ACC112 (cell line): ENCODE measurements around the gene ARID1B.

Source experiments
- H2AFZ ChIP-seq: fragments of 200-600 bp; sonication (generic); one replicate; pipeline ENCODE4 v1.6.0; 2017; ENCODE audit warnings: antibody characterized with exemption, low read length; ENCODE audit not compliant: unreplicated experiment
- H3K27ac ChIP-seq: fragments of 200-600 bp; sonication (generic); 2 replicates; pipeline ENCODE4 v1.5.1; 2014; ENCODE audit warnings: low read depth, mild to moderate bottlenecking, antibody characterized with exemption, low read length, moderate library complexity
- H3K27me3 ChIP-seq: fragments of 200-600 bp; sonication (generic); 2 replicates; pipeline ENCODE4 v1.6.1; 2014; ENCODE audit warnings: mild to moderate bottlenecking, antibody characterized with exemption, low read length, moderate library complexity, mixed read lengths; ENCODE audit not compliant: insufficient read depth
- H3K36me3 ChIP-seq: fragments of 200-600 bp; sonication (generic); 2 replicates; pipeline ENCODE4 v1.6.1; 2016; ENCODE audit warnings: mild to moderate bottlenecking, antibody characterized with exemption, low read length, moderate library complexity, mixed read lengths; ENCODE audit not compliant: insufficient read depth
- H3K4me1 ChIP-seq: fragments of 200-600 bp; sonication (generic); one replicate; pipeline ENCODE4 v1.6.1; 2016; ENCODE audit warnings: low read length, mixed read lengths; ENCODE audit not compliant: insufficient read depth, unreplicated experiment, control insufficient read depth
- H3K4me3 ChIP-seq: fragments of 200-600 bp; sonication (generic); 2 replicates; pipeline ENCODE4 v1.5.1; 2014; ENCODE audit warnings: mild to moderate bottlenecking, low read depth, low read length
- H3K79me2 ChIP-seq: fragments of 200-600 bp; sonication (generic); one replicate; pipeline ENCODE4 v1.6.0; 2016; ENCODE audit warnings: low read length; ENCODE audit not compliant: control insufficient read depth, unreplicated experiment, insufficient read depth

ARID1B gene

GRCh38 chr6:156879591-156879990, 102.4 kb downstream of the ARID1B start:
- H3K36me3 ChIP-seq: no peaks in the 10 kb centered on the region
- no peak overlapping the region for H2AFZ ChIP-seq
- H3K79me2 ChIP-seq: peaks cover 85% of the 10 kb centered on the region
- peaks cover 8% of the 10 kb centered on the region for H3K4me1 ChIP-seq
- H3K27ac ChIP-seq: no peak overlapping the region
- H3K27me3 ChIP-seq: no peaks in the 10 kb centered on the region
- H3K4me3 ChIP-seq: no peak overlapping the region

GRCh38 chr6:156880913-156881312, 103.7 kb downstream of the ARID1B start:
- Histone ChIP-seq H3K4me3 (no peak overlapping the region), H3K79me2 (peaks cover 73% of the 10 kb centered on the region), H3K4me1 (peaks cover 8% of the 10 kb centered on the region)

GRCh38 chr6:156881687-156882629, 104.8 kb downstream of the ARID1B start:
- no peak overlapping the region for H3K4me3 ChIP-seq
- H3K4me1 ChIP-seq: peaks cover 8% of the 10 kb centered on the region
- no peak overlapping the region for H2AFZ ChIP-seq

More at GRCh38 chr6:156880913-156881312, 103.7 kb downstream of the ARID1B start:
- Histone ChIP-seq H2AFZ (no peak overlapping the region), H3K27me3 (no peaks in the 10 kb centered on the region), H3K27ac (no peak overlapping the region), H3K36me3 (no peaks in the 10 kb centered on the region)

GRCh38 chr6:156883497-156884252, 106.5 kb downstream of the ARID1B start:
- H3K27ac ChIP-seq: no peak overlapping the region
- H3K27me3 ChIP-seq: no peaks in the 10 kb centered on the region
- H3K36me3 ChIP-seq: no peaks in the 10 kb centered on the region
- peaks cover 8% of the 10 kb centered on the region for H3K4me1 ChIP-seq
- H3K79me2 ChIP-seq: peaks cover 71% of the 10 kb centered on the region
- H2AFZ ChIP-seq: no peak overlapping the region
- H3K4me3 ChIP-seq: no peak overlapping the region

More at GRCh38 chr6:156881687-156882629, 104.8 kb downstream of the ARID1B start:
- Histone ChIP-seq H3K27ac (no peak overlapping the region), H3K79me2 (peaks cover 68% of the 10 kb centered on the region), H3K36me3 (no peaks in the 10 kb centered on the region), H3K27me3 (no peaks in the 10 kb centered on the region)

GRCh38 chr6:156884306-156884705, 107.1 kb downstream of the ARID1B start:
- no peaks in the 10 kb centered on the region for H3K27me3 ChIP-seq
- H3K79me2 ChIP-seq: peaks cover 68% of the 10 kb centered on the region
- no peak overlapping the region for H3K27ac ChIP-seq
- H3K4me3 ChIP-seq: no peak overlapping the region
- peaks cover 8% of the 10 kb centered on the region for H3K4me1 ChIP-seq
- H2AFZ ChIP-seq: no peak overlapping the region
- H3K36me3 ChIP-seq: no peaks in the 10 kb centered on the region

- peaks cover 64% of the 10 kb centered on the region for H3K79me2 ChIP-seq
- H2AFZ ChIP-seq: no peak overlapping the region
- no peak overlapping the region for H3K4me3 ChIP-seq
- H3K36me3 ChIP-seq: no peaks in the 10 kb centered on the region
- H3K27me3 ChIP-seq: no peaks in the 10 kb centered on the region
- H3K27ac ChIP-seq: no peak overlapping the region
- peaks cover 8% of the 10 kb centered on the region for H3K4me1 ChIP-seq
Observed at GRCh38 chr6:156885562-156885961, 108.4 kb downstream of the ARID1B start.

- H3K4me1 ChIP-seq: peaks cover 8% of the 10 kb centered on the region
- no peaks in the 10 kb centered on the region for H3K27me3 ChIP-seq
- no peak overlapping the region for H2AFZ ChIP-seq
- no peak overlapping the region for H3K4me3 ChIP-seq
- H3K36me3 ChIP-seq: no peaks in the 10 kb centered on the region
- H3K79me2 ChIP-seq: peaks cover 62% of the 10 kb centered on the region
- H3K27ac ChIP-seq: no peak overlapping the region
Observed at GRCh38 chr6:156886409-156886808, 109.2 kb downstream of the ARID1B start.

GRCh38 chr6:156887623-156888269, 110.6 kb downstream of the ARID1B start:
- H2AFZ ChIP-seq: no peak overlapping the region
- no peaks in the 10 kb centered on the region for H3K27me3 ChIP-seq
- peaks cover 8% of the 10 kb centered on the region for H3K4me1 ChIP-seq
- no peak overlapping the region for H3K27ac ChIP-seq
- H3K4me3 ChIP-seq: no peak overlapping the region
- peaks cover 56% of the 10 kb centered on the region for H3K79me2 ChIP-seq
- no peaks in the 10 kb centered on the region for H3K36me3 ChIP-seq

- Histone ChIP-seq H3K27me3 (no peaks in the 10 kb centered on the region), H3K36me3 (no peaks in the 10 kb centered on the region), H3K4me3 (no peak overlapping the region), H3K4me1 (no peaks in the 10 kb centered on the region), H3K79me2 (peaks cover 49% of the 10 kb centered on the region), H3K27ac (no peak overlapping the region), H2AFZ (no peak overlapping the region)
Observed at GRCh38 chr6:156889469-156889868, 112.3 kb downstream of the ARID1B start.

- peaks cover 51% of the 10 kb centered on the region for H3K79me2 ChIP-seq
- no peak overlapping the region for H3K4me3 ChIP-seq
- no peaks in the 10 kb centered on the region for H3K4me1 ChIP-seq
- no peaks in the 10 kb centered on the region for H3K27me3 ChIP-seq
- H2AFZ ChIP-seq: no peak overlapping the region
- no peak overlapping the region for H3K27ac ChIP-seq
- H3K36me3 ChIP-seq: no peaks in the 10 kb centered on the region
Observed at GRCh38 chr6:156889986-156890385, 112.8 kb downstream of the ARID1B start.
